Astrocyte (in vitro differentiated cells and primary cell): ENCODE measurements around the gene RASA4. TPM values are rescaled to one million over a fixed set of nuclear protein-coding genes. Genes with fewer than 3 reads are reported as not detected.
"Not testable (repeated sequence)": the region's sequence is repeated elsewhere in the genome, so short reads cannot be mapped to it uniquely, and the experiment has no call there.

Experiments used
- DNase-seq: peaks from one replicate; pipeline ENCODE4 v3.0.0-alpha.2; 2010; ENCODE audit warnings: low read depth
- FAIRE-seq: peaks from 2 replicates; lab custom pipeline; 2011; peaks lifted over from hg19 to GRCh38; lab: Jason Lieb, UNC
- H2AFZ ChIP-seq: 2 replicates; pipeline ENCODE4 v1.6.0; 2012; ENCODE audit warnings: low read depth, low read length, inconsistent platforms
- H3K27ac ChIP-seq: 2 replicates; pipeline ENCODE4 v1.5.1; 2011; ENCODE audit warnings: low read depth, low read length, inconsistent platforms
- H3K27me3 ChIP-seq: 2 replicates; pipeline ENCODE4 v1.6.0; 2011; ENCODE audit warnings: low read length, inconsistent platforms; ENCODE audit not compliant: insufficient read depth
- H3K36me3 ChIP-seq: 2 replicates; pipeline ENCODE4 v1.5.1; 2011; ENCODE audit warnings: low read length, inconsistent platforms; ENCODE audit not compliant: insufficient read depth
- H3K4me1 ChIP-seq: 2 replicates; pipeline ENCODE4 v1.5.1; 2011; ENCODE audit warnings: low read length, inconsistent platforms; ENCODE audit not compliant: insufficient read depth
- H3K4me2 ChIP-seq: 2 replicates; pipeline ENCODE4 v1.6.0; 2012; ENCODE audit warnings: low read length, inconsistent platforms
- H3K4me3 ChIP-seq: 2 replicates; pipeline ENCODE4 v1.5.1; 2011; ENCODE audit warnings: low read depth, mild to moderate bottlenecking, low read length, inconsistent platforms; ENCODE audit not compliant: insufficient read depth
- H3K79me2 ChIP-seq: 2 replicates; pipeline ENCODE4 v1.6.0; 2012; ENCODE audit warnings: mild to moderate bottlenecking, low read length, inconsistent platforms; ENCODE audit not compliant: insufficient read depth
- H3K9ac ChIP-seq: 2 replicates; pipeline ENCODE4 v1.6.0; 2012; ENCODE audit warnings: mild to moderate bottlenecking, low read length, inconsistent platforms
- H3K9me3 ChIP-seq: 2 replicates; pipeline ENCODE4 v1.5.1; 2012; ENCODE audit warnings: low read depth, mild to moderate bottlenecking, low read length, inconsistent platforms; ENCODE audit not compliant: insufficient read depth
- H4K20me1 ChIP-seq: 2 replicates; pipeline ENCODE4 v1.6.0; 2012; ENCODE audit warnings: low read length, inconsistent platforms; ENCODE audit not compliant: insufficient read depth
- H3K27ac Mint-ChIP-seq: one replicate; pipeline ENCODE4 v1.8.0; 2021; ENCODE audit warnings: mild to moderate bottlenecking, mixed read lengths; ENCODE audit not compliant: unreplicated experiment
- H3K27me3 Mint-ChIP-seq: one replicate; pipeline ENCODE4 v1.8.0; 2021; ENCODE audit warnings: low read depth, mixed read lengths; ENCODE audit not compliant: unreplicated experiment
- H3K36me3 Mint-ChIP-seq: one replicate; pipeline ENCODE4 v1.8.0; 2021; ENCODE audit warnings: low read depth, mixed read lengths; ENCODE audit not compliant: unreplicated experiment
- H3K4me1 Mint-ChIP-seq: one replicate; pipeline ENCODE4 v1.8.0; 2021; ENCODE audit warnings: low read depth, mixed read lengths; ENCODE audit not compliant: unreplicated experiment
- H3K4me3 Mint-ChIP-seq: one replicate; pipeline ENCODE4 v1.8.0; 2021; ENCODE audit warnings: mild to moderate bottlenecking, moderate library complexity, mixed read lengths; ENCODE audit not compliant: unreplicated experiment
- H3K9me3 Mint-ChIP-seq: one replicate; pipeline ENCODE4 v1.8.0; 2021; ENCODE audit warnings: mild to moderate bottlenecking, mixed read lengths; ENCODE audit not compliant: unreplicated experiment
- total RNA-seq: library from RNA; stranded (reverse); gene quantifications from 2 replicates; pipeline ENCODE4 v1.2.1, GENCODE V29; 2021

Gene RASA4
- total RNA-seq, 1 donor from 2014 or later, result 7.2 TPM

- not testable (repeated sequence) for H3K36me3 ChIP-seq, H3K36me3 Mint-ChIP-seq, H3K27me3 ChIP-seq, H3K4me2 ChIP-seq, H3K4me3 Mint-ChIP-seq, H3K4me1 Mint-ChIP-seq, H3K4me3 ChIP-seq, H3K9me3 ChIP-seq, H3K79me2 ChIP-seq, H4K20me1 ChIP-seq, H3K27ac ChIP-seq, FAIRE-seq, H3K9me3 Mint-ChIP-seq, DNase-seq, H3K27ac Mint-ChIP-seq, H3K4me1 ChIP-seq, H2AFZ ChIP-seq, H3K9ac ChIP-seq, H3K27me3 Mint-ChIP-seq
Measured at GRCh38 chr7:102638848-102639247, 22.3 kb upstream of the RASA4 start.

GRCh38 chr7:102636956-102637355 lies 20.4 kb upstream of the RASA4 start:
- H3K4me1 Mint-ChIP-seq, H3K4me1 ChIP-seq, H3K4me3 ChIP-seq, H3K36me3 ChIP-seq, H3K27me3 Mint-ChIP-seq, H3K9me3 ChIP-seq, H3K9me3 Mint-ChIP-seq, H3K4me2 ChIP-seq, H3K27ac Mint-ChIP-seq, H3K9ac ChIP-seq, DNase-seq, FAIRE-seq, H3K27ac ChIP-seq, H3K79me2 ChIP-seq, H3K4me3 Mint-ChIP-seq, H3K27me3 ChIP-seq, H2AFZ ChIP-seq, H3K36me3 Mint-ChIP-seq, H4K20me1 ChIP-seq: not testable (repeated sequence)

GRCh38 chr7:102635354-102635753 lies 18.8 kb upstream of the RASA4 start:
- H3K4me1 ChIP-seq, H3K36me3 Mint-ChIP-seq, H3K79me2 ChIP-seq, H3K27me3 ChIP-seq, H3K9ac ChIP-seq, H3K4me3 ChIP-seq, DNase-seq, H3K4me1 Mint-ChIP-seq, H2AFZ ChIP-seq, H3K27ac Mint-ChIP-seq, FAIRE-seq, H3K4me3 Mint-ChIP-seq, H3K27me3 Mint-ChIP-seq, H3K9me3 Mint-ChIP-seq, H3K36me3 ChIP-seq, H4K20me1 ChIP-seq, H3K4me2 ChIP-seq, H3K27ac ChIP-seq, H3K9me3 ChIP-seq: not testable (repeated sequence)

- not testable (repeated sequence) for H3K27ac Mint-ChIP-seq, H3K27ac ChIP-seq, DNase-seq, H3K4me2 ChIP-seq, H3K36me3 ChIP-seq, H3K27me3 Mint-ChIP-seq, H3K4me3 Mint-ChIP-seq, H3K4me3 ChIP-seq, H3K9me3 Mint-ChIP-seq, H4K20me1 ChIP-seq, H3K4me1 Mint-ChIP-seq, H3K9me3 ChIP-seq, FAIRE-seq, H3K27me3 ChIP-seq, H3K4me1 ChIP-seq, H3K79me2 ChIP-seq, H2AFZ ChIP-seq, H3K36me3 Mint-ChIP-seq, H3K9ac ChIP-seq
Measured at GRCh38 chr7:102634299-102634698, 17.7 kb upstream of the RASA4 start.

- H3K9me3 ChIP-seq, H3K27me3 ChIP-seq, H3K27ac ChIP-seq, H3K27me3 Mint-ChIP-seq, H3K4me1 ChIP-seq, H2AFZ ChIP-seq, H3K4me2 ChIP-seq, H3K36me3 ChIP-seq, H3K4me3 Mint-ChIP-seq, DNase-seq, FAIRE-seq, H4K20me1 ChIP-seq, H3K9ac ChIP-seq, H3K9me3 Mint-ChIP-seq, H3K4me1 Mint-ChIP-seq, H3K27ac Mint-ChIP-seq, H3K79me2 ChIP-seq, H3K4me3 ChIP-seq, H3K36me3 Mint-ChIP-seq: not testable (repeated sequence)
Measured at GRCh38 chr7:102630622-102631021, 14.1 kb upstream of the RASA4 start.

GRCh38 chr7:102627271-102627904 lies 10.8 kb upstream of the RASA4 start:
- not testable (repeated sequence) for H3K4me1 Mint-ChIP-seq, H3K9me3 Mint-ChIP-seq, H3K27me3 Mint-ChIP-seq, H3K9me3 ChIP-seq, H3K36me3 Mint-ChIP-seq, H3K9ac ChIP-seq, H3K79me2 ChIP-seq, H3K27me3 ChIP-seq, H3K4me3 ChIP-seq, H4K20me1 ChIP-seq, FAIRE-seq, H3K4me3 Mint-ChIP-seq, H3K27ac ChIP-seq, H3K36me3 ChIP-seq, H2AFZ ChIP-seq, H3K27ac Mint-ChIP-seq, H3K4me2 ChIP-seq, DNase-seq, H3K4me1 ChIP-seq
